Fibroblast of skin of right biceps (primary cell): ENCODE data around the gene ATP5F1B.
A peak's percentile ranks its signal among the peaks of the same experiment; 100 is the strongest.
"Not testable (repeated sequence)": the region's sequence is repeated elsewhere in the genome, so short reads cannot be mapped to it uniquely, and the experiment has no call there.

Experiments
- DNase-seq: peaks from one replicate; pipeline ENCODE4 v3.0.0-alpha.2; 2013

ATP5F1B gene

GRCh38 chr12:56645717-56646446 lies at the start of gene ATP5F1B:
TSS of gene ATP5F1B (minus strand) at chr12:56645984. CDS start at chr12:56645963, 21 bp downstream.
- peak; percentile 100 for DNase-seq

GRCh38 chr12:56694161-56694560 lies 48.4 kb upstream of the ATP5F1B start:
- DNase-seq: no peak

- no peak for DNase-seq
Measured at GRCh38 chr12:56688846-56689109, 43.0 kb upstream of the ATP5F1B start.

- DNase-seq: peak; percentile 98
Measured at GRCh38 chr12:56688129-56688845, 42.5 kb upstream of the ATP5F1B start, which contains the start of gene PTGES3. TSS of gene PTGES3 (minus strand) at chr12:56688284. CDS start at chr12:56687999, 285 bp downstream.

DNA sequence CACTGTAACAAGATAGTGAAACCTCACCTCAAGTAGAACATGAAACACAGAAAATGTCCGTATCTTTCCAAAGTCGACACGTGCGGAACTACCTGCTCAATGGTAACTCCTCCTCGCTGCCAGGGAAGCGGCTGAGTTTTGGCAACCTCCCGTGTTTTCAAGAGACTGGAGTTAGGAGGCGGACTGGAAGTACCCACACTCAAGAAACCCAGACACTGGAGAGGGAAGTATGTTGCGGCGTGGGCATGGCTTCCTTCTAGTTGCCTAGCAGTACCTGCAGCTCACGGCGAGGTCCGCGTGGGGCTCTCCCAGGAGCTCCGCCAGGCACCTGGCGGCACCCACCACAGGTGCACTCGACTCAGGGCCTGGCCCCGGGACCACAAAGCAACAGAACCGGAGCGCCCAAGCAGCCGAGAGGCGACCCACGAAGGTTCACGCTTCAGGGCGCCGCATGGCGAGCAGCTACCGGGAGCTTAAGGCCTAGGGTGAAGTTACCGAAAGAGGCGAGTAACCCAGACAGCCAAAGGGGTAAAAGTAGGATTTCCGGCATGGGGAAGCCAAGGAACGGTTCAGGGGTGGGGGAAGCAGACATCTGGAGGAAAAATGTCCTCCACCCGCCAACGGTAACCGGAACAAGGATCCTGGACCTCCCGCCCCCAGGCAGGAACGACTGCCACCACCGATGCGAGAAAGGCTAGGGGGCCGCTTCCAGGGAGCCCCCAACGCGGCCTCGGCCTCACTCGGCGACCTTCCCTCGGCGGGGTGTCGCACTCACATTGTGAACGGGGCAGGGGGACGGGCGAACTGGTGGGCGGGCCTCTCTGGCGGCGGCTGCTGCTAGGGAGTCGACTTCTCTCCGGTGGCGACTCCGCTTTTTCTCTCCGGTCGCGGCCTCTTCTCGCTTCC lies 41.7 kb upstream of the ATP5F1B start:
- no peak for DNase-seq

DNA sequence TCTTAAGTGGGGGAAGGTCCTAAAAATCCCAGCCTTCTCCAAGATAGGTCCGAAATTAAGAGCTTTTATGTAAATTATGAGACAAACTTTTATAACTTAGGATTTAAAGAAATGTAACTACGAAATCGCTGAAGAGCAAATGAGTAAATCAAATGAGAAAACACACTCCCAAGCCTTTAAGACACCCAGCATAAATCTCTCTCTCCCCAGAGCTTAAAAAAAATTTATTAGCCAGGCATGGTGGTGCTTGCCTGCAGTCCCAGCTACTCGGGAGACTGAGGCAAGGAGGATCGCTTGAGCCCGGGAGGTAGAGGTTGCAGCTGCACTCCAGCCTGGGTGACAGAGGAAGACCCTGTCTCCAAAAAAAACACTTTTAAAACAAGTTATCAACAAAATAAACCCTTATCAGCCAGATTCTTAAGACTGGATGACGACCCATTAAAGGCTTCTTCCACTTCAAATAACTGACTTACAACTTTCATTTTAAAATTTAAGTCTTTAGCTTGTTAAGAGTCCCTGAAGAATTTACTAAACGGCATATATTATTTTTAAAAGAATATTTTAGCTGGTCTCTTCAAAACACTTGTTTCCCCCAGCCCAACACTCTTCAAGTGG lies 39.1 kb upstream of the ATP5F1B start:
- DNase-seq: no peak

DNA sequence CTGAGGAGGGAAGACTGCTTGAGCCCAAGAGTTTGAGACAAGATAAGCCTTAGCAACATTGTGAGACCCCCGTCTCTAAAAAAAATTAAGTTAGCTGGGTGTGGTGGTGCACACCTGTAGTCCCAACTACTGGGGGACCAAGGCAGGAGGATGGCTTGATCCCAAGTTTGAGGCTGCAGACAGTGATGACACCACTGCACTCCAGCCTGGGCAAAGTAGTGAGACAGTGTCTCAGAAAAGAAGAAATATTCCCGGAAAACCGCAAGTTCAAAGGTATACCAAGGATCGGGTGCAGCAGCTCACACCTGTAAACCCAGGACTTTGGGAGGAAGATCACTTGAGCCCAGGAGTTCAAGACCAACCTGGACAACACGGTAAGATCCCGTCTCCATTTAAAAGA lies 36.5 kb upstream of the ATP5F1B start:
- DNase-seq: no peak

DNA sequence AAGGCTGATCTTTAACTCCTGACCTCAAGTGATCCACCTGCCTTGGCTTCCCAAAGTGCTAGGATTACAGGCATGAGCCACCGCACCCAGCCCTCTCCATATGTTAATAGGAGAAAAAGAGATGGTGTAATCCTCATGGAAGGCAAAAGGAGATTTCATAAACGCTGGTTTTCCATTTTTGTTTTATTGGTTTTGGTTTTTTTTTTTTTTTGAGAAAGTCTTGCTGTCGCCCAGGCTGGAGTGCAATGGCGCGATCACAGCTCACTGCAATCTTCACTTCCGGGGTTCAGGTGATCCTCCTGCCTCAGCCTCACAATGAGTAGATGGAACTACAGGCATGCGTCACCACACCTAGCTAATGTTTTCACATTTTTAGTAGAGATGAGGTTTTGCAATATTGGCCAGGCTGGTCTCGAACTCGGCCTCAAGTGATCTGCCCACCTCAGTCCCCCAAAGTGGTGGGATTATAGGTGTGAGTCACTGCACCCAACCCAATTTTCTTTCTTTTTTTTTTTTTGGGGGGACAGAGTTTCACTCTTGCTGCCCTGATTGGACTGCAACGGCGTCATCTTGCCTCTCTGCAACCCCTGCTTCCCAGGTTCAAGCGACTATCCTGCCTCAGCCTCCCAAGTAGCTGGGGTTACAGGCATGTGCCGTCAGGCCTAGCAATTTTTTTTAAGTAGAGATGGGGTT lies 34.2 kb upstream of the ATP5F1B start:
- DNase-seq: no peak

DNA sequence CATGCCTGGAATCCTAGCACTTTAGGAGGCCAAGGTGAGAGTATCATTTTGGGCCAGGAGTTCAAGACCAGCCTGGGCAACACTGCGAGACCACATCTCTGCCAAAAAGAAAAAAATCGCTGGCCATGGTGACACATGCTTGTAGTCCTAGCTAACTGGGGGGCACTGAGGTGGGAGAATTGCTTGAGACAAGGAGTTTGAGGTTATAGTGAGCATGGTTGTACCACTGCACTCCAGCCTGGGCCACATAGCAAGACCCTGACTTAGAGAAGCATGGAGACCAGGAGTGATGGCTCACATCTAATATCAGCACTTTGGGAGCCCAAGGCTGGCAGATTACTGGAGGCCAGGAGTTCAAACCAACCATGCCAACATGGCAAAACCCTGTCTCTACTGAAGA lies 33.1 kb upstream of the ATP5F1B start:
- no peak for DNase-seq

DNA sequence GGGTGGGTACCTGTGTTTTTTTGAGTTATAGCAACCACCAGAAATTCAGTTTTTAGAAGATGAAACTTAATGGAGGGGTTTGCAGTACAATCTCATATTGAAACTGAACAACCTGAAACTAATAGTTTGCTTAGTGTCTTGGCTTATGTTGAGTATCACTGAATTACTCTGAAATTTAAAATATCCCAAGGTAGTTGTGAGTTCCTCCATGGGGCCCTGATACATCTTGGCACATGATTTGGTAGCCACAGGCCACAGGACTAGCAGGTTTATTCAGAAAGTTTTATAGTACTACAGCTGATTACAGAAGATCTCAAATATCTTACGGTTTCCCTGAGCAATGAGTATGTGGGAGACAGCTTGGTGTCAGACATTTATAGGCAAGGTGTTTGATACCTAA lies 31.9 kb upstream of the ATP5F1B start:
- DNase-seq: no peak

- DNase-seq: no peak
Measured at GRCh38 chr12:56676851-56677580, 31.2 kb upstream of the ATP5F1B start.

DNA sequence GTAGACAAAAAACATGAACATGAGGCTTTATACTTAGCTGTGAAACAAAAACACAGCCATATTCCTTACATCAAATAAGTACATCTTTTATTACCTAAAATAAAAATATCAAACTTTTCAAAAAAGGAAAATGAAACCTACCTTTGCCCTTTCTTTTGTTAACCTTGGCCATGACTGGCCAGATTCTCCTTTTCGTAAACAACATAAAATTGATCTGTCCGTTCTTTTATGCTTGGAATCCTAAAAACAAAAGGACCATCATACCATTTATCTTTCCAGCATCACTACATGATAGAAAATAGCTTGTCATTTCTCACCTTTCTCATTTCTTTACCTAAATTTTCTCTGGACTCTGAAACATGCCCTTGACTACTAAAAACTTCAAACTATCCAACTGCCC lies 25.8 kb upstream of the ATP5F1B start:
- DNase-seq: no peak

DNA sequence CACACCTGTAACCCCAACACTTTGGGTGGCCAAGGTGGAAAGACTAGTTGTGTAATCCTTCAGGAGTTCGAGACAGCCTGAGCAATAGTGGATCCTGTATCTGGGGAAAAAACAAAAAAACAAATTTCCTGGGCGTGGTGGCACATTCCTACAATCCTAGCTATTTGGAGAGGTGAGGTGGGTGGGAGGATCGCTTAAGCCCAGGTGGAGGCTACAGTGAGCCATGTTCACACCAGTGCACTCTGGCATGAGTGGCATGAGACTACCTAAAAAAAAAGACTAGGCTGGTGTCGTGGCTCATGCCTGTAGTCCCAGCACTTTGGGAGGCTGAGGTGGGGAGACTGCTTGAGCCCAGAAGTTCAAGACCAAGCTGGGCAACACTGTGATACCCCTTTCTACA lies 25.1 kb upstream of the ATP5F1B start:
- no peak for DNase-seq

GRCh38 chr12:56668197-56668457 lies 22.3 kb upstream of the ATP5F1B start:
- DNase-seq: no peak

GRCh38 chr12:56661979-56662638 lies 16.3 kb upstream of the ATP5F1B start:
- DNase-seq: no peak

DNA sequence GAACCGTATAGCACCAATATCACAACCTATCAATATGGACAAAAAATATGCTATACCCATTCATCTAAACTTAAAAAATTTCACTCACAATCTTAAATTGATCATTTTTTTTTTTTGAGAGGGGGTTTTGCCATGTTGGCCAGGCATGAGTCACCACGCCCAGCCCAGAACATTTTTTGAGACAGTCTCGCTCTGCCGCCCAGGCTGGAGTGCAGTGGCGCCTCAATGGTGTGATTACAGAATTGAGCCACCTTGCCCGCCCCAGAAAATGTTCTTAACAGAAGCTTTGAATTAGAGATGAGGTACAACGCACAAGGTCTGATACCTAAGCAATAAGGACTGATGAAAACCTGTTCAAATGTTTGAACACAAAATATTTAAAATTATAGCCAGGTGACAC lies 15.8 kb upstream of the ATP5F1B start:
- DNase-seq: no peak

- DNase-seq: no peak
Measured at GRCh38 chr12:56658921-56659320, 13.1 kb upstream of the ATP5F1B start.

- DNase-seq: no peak
Measured at GRCh38 chr12:56657416-56658379, 11.9 kb upstream of the ATP5F1B start.

- not testable (repeated sequence) for DNase-seq
Measured at GRCh38 chr12:56653781-56654180, 8.0 kb upstream of the ATP5F1B start.

GRCh38 chr12:56648023-56648422 lies 2.2 kb upstream of the ATP5F1B start:
- DNase-seq: not testable (repeated sequence)
